GM19099 (cell line): ENCODE data around the gene TNPO1.

Experiments used
- POLR2A ChIP-seq: IDR thresholded peaks from 3 replicates; pipeline ENCODE4 v1.6.1; 2011; ENCODE audit warnings: low read depth; ENCODE audit not compliant: insufficient read length; ENCODE audit errors: extremely low read depth

The TNPO1 gene

GRCh38 chr5:72816284-72817075 lies at the start of gene TNPO1:
TSS of gene TNPO1 (plus strand) at chr5:72816661. CDS start at chr5:72816738, 77 bp downstream.
- peak; percentile 93 for TF ChIP-seq POLR2A

GRCh38 chr5:72767289-72768010 lies 49.0 kb upstream of the TNPO1 start:
- no peak for TF ChIP-seq POLR2A

- no peak for TF ChIP-seq POLR2A
Measured at GRCh38 chr5:72770266-72770665, 46.2 kb upstream of the TNPO1 start.

DNA sequence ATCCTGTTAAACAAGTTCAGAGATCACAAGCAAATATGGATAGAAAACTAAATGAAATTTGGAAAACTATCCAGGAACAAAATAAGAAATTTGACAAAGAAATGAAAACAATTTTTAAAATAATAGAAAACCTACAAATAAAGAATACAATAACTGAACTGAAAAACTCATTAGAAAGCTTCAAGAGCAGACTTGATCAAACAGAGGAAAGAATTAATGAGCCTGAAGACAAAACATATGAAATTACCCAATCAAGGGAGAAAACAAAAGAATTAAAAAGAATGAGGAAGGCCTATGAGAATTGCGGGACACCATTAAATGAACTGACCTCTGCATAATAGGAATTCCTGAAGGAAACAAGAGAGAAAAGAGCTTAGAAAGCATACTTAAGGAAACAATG lies 39.8 kb upstream of the TNPO1 start:
- no peak for TF ChIP-seq POLR2A

GRCh38 chr5:72779520-72779919 lies 36.9 kb upstream of the TNPO1 start:
- TF ChIP-seq POLR2A = no peak

DNA sequence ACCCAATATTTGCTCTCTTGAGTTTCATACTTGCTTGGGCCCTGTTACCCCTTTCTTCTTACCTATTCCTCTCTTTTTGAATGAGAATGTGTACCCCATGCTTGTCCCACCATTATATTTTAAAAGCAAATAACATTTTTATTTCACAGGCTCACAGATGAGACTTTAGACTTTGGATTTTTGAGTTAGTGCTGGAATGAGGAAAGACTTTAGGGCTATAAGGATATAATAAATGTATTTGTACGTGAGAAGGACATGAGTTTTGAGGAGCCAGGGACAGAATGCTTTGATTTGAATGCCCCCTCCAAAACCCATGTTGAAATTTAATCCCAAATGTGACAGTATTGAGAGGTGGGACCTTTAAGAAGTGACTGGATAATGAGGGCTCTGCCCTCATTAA lies 33.1 kb upstream of the TNPO1 start:
- no peak for TF ChIP-seq POLR2A

- TF ChIP-seq POLR2A = no peak
Measured at GRCh38 chr5:72784129-72784528, 32.3 kb upstream of the TNPO1 start.

- TF ChIP-seq POLR2A = no peak
Measured at GRCh38 chr5:72785801-72786200, 30.7 kb upstream of the TNPO1 start.

DNA sequence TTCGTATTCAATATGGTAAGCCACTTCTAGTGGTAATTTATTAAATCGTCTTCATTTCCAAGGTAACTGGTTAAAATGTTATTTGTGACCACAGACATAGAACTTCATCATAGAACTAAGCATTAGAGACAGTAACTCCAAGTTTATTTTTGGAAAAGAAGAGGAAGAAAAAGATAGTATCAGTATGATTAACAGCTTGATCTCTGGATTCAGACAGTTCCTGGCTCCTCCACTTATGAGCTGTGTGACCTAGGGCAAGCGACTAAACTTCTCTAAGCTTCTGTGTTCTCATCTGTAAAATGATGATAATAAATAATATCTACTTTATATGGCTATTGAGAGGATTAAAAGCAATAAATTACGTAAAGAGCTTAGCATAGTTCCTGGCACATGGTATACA lies 29.8 kb upstream of the TNPO1 start:
- TF ChIP-seq POLR2A = no peak

- TF ChIP-seq POLR2A = no peak
Measured at GRCh38 chr5:72788866-72789505, 27.5 kb upstream of the TNPO1 start.

- TF ChIP-seq POLR2A = no peak
Measured at GRCh38 chr5:72790186-72790585, 26.3 kb upstream of the TNPO1 start.

GRCh38 chr5:72796001-72796400 lies 20.5 kb upstream of the TNPO1 start:
- TF ChIP-seq POLR2A = no peak

DNA sequence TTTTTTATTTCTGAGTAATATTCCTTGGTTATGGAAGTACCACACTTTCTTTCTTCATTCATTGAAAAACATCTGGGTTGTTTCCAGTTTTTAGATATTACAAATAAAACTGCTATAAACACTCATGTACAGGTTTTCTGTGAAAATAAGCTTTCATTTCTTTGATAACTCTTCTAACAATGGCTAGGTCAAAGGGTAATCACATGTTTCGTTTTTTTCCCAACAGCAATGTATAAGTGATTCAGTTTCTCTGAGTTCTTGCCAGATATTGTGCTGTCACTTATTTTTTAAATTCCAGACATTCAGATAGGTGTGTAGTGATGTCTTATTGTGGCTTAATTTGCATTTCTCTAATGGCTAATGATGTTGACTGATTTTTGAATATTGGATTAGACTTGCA lies 16.7 kb upstream of the TNPO1 start:
- TF ChIP-seq POLR2A = no peak

GRCh38 chr5:72811849-72812248 lies 4.6 kb upstream of the TNPO1 start:
- TF ChIP-seq POLR2A = no peak

GRCh38 chr5:72812488-72812887 lies 4.0 kb upstream of the TNPO1 start:
- no peak for TF ChIP-seq POLR2A

DNA sequence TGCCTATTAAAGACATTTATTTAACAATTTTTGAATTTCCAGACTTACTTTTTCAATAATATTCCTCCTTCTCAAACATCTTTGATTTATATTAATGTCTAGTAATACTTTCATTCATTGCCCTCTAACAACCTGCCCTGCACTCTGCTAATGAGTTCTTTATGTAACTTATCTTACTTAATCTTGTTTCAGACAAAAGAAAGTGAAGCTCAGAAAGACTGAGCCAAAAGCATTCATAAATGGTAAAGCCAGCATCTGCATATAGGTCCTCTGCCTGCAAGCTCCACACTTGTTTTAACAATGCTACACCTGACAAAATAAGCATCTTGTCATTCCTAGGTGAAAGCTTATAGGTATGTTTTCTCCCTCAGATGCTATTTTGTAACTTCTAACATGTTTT lies 2.4 kb upstream of the TNPO1 start:
- no peak for TF ChIP-seq POLR2A
